ENCODE data around the gene MAP2K6.

Gene MAP2K6

GRCh38 chr17:69461951-69462369, 47.5 kb downstream of the MAP2K6 start:
- Histone ChIP-seq H3K36me3 (ENCODE audit: insufficient read depth, low read depth, low read length) (no peaks in the 10 kb centered on the region), H3K9ac (ENCODE audit: low read depth, low read length) (peak overlapping the region; percentile 42), H3K9me3 (ENCODE audit: insufficient read depth, low read depth, low read length) (no peaks in the 10 kb centered on the region), H3K4me1 (ENCODE audit: insufficient read depth, low read length) (peaks cover 26% of the 10 kb centered on the region; the same call in 1 of the 2 replicates), H3K27me3 (ENCODE audit: insufficient read depth, low read length) (no peaks in the 10 kb centered on the region), H3K4me3 (ENCODE audit: low read length) (0 out of 2 replicates have a peak overlapping the region, but pooled peaks have one; percentile 11), H3K27ac (ENCODE audit: low read length) (no peak overlapping the region)

GRCh38 chr17:69462882-69463281, 48.4 kb downstream of the MAP2K6 start:
- Histone ChIP-seq H3K9me3 (ENCODE audit: insufficient read depth, low read depth, low read length) (no peaks in the 10 kb centered on the region), H3K9ac (ENCODE audit: low read depth, low read length) (no peak overlapping the region), H3K36me3 (ENCODE audit: insufficient read depth, low read depth, low read length) (no peaks in the 10 kb centered on the region), H3K4me1 (ENCODE audit: insufficient read depth, low read length) (peaks cover 35% of the 10 kb centered on the region; the same call in 1 of the 2 replicates), H3K4me3 (ENCODE audit: low read length) (no peak overlapping the region), H3K27me3 (ENCODE audit: insufficient read depth, low read length) (no peaks in the 10 kb centered on the region), H3K27ac (ENCODE audit: low read length) (no peak overlapping the region)

- H3K4me3 ChIP-seq (ENCODE audit: low read length) = no peak overlapping the region
- H3K9me3 ChIP-seq (ENCODE audit: insufficient read depth, low read depth, low read length) = no peaks in the 10 kb centered on the region
- H3K27ac ChIP-seq (ENCODE audit: low read length) = peak overlapping the region; percentile 10
- H3K4me1 ChIP-seq (ENCODE audit: insufficient read depth, low read length) = peaks cover 27% of the 10 kb centered on the region; the same call in 1 of the 2 replicates
- 0 out of 2 replicates have a peak overlapping the region, but pooled peaks have one; percentile 9 for H3K9ac ChIP-seq (ENCODE audit: low read depth, low read length)
- no peaks in the 10 kb centered on the region for H3K27me3 ChIP-seq (ENCODE audit: insufficient read depth, low read length)
- H3K36me3 ChIP-seq (ENCODE audit: insufficient read depth, low read depth, low read length) = no peaks in the 10 kb centered on the region; the same call in 1 of the 2 replicates
Measured at GRCh38 chr17:69466451-69466850, 52.0 kb downstream of the MAP2K6 start.

- H3K4me1 ChIP-seq (ENCODE audit: insufficient read depth, low read length) = peaks cover 21% of the 10 kb centered on the region; the same call in 1 of the 2 replicates
- H3K27ac ChIP-seq (ENCODE audit: low read length) = peak overlapping the region; percentile 79
- H3K9me3 ChIP-seq (ENCODE audit: insufficient read depth, low read depth, low read length) = no peaks in the 10 kb centered on the region
- H3K27me3 ChIP-seq (ENCODE audit: insufficient read depth, low read length) = no peaks in the 10 kb centered on the region
- H3K36me3 ChIP-seq (ENCODE audit: insufficient read depth, low read depth, low read length) = no peaks in the 10 kb centered on the region; the same call in 1 of the 2 replicates
- H3K9ac ChIP-seq (ENCODE audit: low read depth, low read length) = peak overlapping the region; percentile 50; the same call in 1 of the 2 replicates
- H3K4me3 ChIP-seq (ENCODE audit: low read length) = no peak overlapping the region
Measured at GRCh38 chr17:69466905-69467667, 52.6 kb downstream of the MAP2K6 start.

- H3K27ac ChIP-seq (ENCODE audit: low read length) = no peak overlapping the region
- no peaks in the 10 kb centered on the region for H3K9me3 ChIP-seq (ENCODE audit: insufficient read depth, low read depth, low read length)
- H3K4me1 ChIP-seq (ENCODE audit: insufficient read depth, low read length) = peaks cover 20% of the 10 kb centered on the region; the same call in 1 of the 2 replicates
- no peak overlapping the region for H3K9ac ChIP-seq (ENCODE audit: low read depth, low read length)
- H3K4me3 ChIP-seq (ENCODE audit: low read length) = no peak overlapping the region
- H3K36me3 ChIP-seq (ENCODE audit: insufficient read depth, low read depth, low read length) = no peaks in the 10 kb centered on the region; the same call in 1 of the 2 replicates
- H3K27me3 ChIP-seq (ENCODE audit: insufficient read depth, low read length) = no peaks in the 10 kb centered on the region
Measured at GRCh38 chr17:69468207-69468606, 53.7 kb downstream of the MAP2K6 start.

- no peaks in the 10 kb centered on the region for H3K9me3 ChIP-seq (ENCODE audit: insufficient read depth, low read depth, low read length)
- no peak overlapping the region for H3K4me3 ChIP-seq (ENCODE audit: low read length)
- no peak overlapping the region for H3K27ac ChIP-seq (ENCODE audit: low read length)
- H3K36me3 ChIP-seq (ENCODE audit: insufficient read depth, low read depth, low read length) = no peaks in the 10 kb centered on the region; the same call in 1 of the 2 replicates
- H3K27me3 ChIP-seq (ENCODE audit: insufficient read depth, low read length) = no peaks in the 10 kb centered on the region
- H3K4me1 ChIP-seq (ENCODE audit: insufficient read depth, low read length) = peaks cover 20% of the 10 kb centered on the region; the same call in 1 of the 2 replicates
- no peak overlapping the region for H3K9ac ChIP-seq (ENCODE audit: low read depth, low read length)
Measured at GRCh38 chr17:69470702-69471101, 56.2 kb downstream of the MAP2K6 start.

GRCh38 chr17:69471406-69471805, 56.9 kb downstream of the MAP2K6 start:
- no peaks in the 10 kb centered on the region for H3K9me3 ChIP-seq (ENCODE audit: insufficient read depth, low read depth, low read length)
- H3K36me3 ChIP-seq (ENCODE audit: insufficient read depth, low read depth, low read length) = no peaks in the 10 kb centered on the region; the same call in 1 of the 2 replicates
- H3K9ac ChIP-seq (ENCODE audit: low read depth, low read length) = no peak overlapping the region
- H3K27me3 ChIP-seq (ENCODE audit: insufficient read depth, low read length) = no peaks in the 10 kb centered on the region
- H3K4me3 ChIP-seq (ENCODE audit: low read length) = no peak overlapping the region
- no peak overlapping the region for H3K27ac ChIP-seq (ENCODE audit: low read length)
- H3K4me1 ChIP-seq (ENCODE audit: insufficient read depth, low read length) = peaks cover 18% of the 10 kb centered on the region; the same call in 1 of the 2 replicates

- Histone ChIP-seq H3K9me3 (ENCODE audit: insufficient read depth, low read depth, low read length) (no peaks in the 10 kb centered on the region), H3K9ac (ENCODE audit: low read depth, low read length) (no peak overlapping the region), H3K4me1 (ENCODE audit: insufficient read depth, low read length) (no peaks in the 10 kb centered on the region), H3K27me3 (ENCODE audit: insufficient read depth, low read length) (no peaks in the 10 kb centered on the region), H3K36me3 (ENCODE audit: insufficient read depth, low read depth, low read length) (no peaks in the 10 kb centered on the region; the same call in 1 of the 2 replicates), H3K27ac (ENCODE audit: low read length) (no peak overlapping the region), H3K4me3 (ENCODE audit: low read length) (no peak overlapping the region)
Measured at GRCh38 chr17:69473841-69474831, 59.6 kb downstream of the MAP2K6 start.

- H3K4me3 ChIP-seq (ENCODE audit: low read length) = no peak overlapping the region
- H3K27ac ChIP-seq (ENCODE audit: low read length) = no peak overlapping the region
- H3K27me3 ChIP-seq (ENCODE audit: insufficient read depth, low read length) = no peaks in the 10 kb centered on the region
- no peaks in the 10 kb centered on the region for H3K4me1 ChIP-seq (ENCODE audit: insufficient read depth, low read length)
- H3K9ac ChIP-seq (ENCODE audit: low read depth, low read length) = no peak overlapping the region
- no peaks in the 10 kb centered on the region for H3K36me3 ChIP-seq (ENCODE audit: insufficient read depth, low read depth, low read length)
- no peaks in the 10 kb centered on the region for H3K9me3 ChIP-seq (ENCODE audit: insufficient read depth, low read depth, low read length)
Measured at GRCh38 chr17:69477204-69477902, 62.9 kb downstream of the MAP2K6 start.

- H3K27ac ChIP-seq (ENCODE audit: low read length) = no peak overlapping the region
- no peak overlapping the region for H3K4me3 ChIP-seq (ENCODE audit: low read length)
- no peaks in the 10 kb centered on the region for H3K9me3 ChIP-seq (ENCODE audit: insufficient read depth, low read depth, low read length)
- H3K36me3 ChIP-seq (ENCODE audit: insufficient read depth, low read depth, low read length) = no peaks in the 10 kb centered on the region
- H3K27me3 ChIP-seq (ENCODE audit: insufficient read depth, low read length) = no peaks in the 10 kb centered on the region
- no peaks in the 10 kb centered on the region for H3K4me1 ChIP-seq (ENCODE audit: insufficient read depth, low read length)
- H3K9ac ChIP-seq (ENCODE audit: low read depth, low read length) = no peak overlapping the region
Measured at GRCh38 chr17:69477903-69478266, 63.4 kb downstream of the MAP2K6 start.

GRCh38 chr17:69478916-69479315, 64.4 kb downstream of the MAP2K6 start:
- H3K4me1 ChIP-seq (ENCODE audit: insufficient read depth, low read length) = no peaks in the 10 kb centered on the region
- H3K36me3 ChIP-seq (ENCODE audit: insufficient read depth, low read depth, low read length) = no peaks in the 10 kb centered on the region
- H3K27me3 ChIP-seq (ENCODE audit: insufficient read depth, low read length) = no peaks in the 10 kb centered on the region
- H3K9ac ChIP-seq (ENCODE audit: low read depth, low read length) = no peak overlapping the region
- no peak overlapping the region for H3K27ac ChIP-seq (ENCODE audit: low read length)
- H3K4me3 ChIP-seq (ENCODE audit: low read length) = no peak overlapping the region
- H3K9me3 ChIP-seq (ENCODE audit: insufficient read depth, low read depth, low read length) = no peaks in the 10 kb centered on the region

Measured in iPS-20b (cell line).